Measurements from ENCODE around the gene ARID5B.

DNA sequence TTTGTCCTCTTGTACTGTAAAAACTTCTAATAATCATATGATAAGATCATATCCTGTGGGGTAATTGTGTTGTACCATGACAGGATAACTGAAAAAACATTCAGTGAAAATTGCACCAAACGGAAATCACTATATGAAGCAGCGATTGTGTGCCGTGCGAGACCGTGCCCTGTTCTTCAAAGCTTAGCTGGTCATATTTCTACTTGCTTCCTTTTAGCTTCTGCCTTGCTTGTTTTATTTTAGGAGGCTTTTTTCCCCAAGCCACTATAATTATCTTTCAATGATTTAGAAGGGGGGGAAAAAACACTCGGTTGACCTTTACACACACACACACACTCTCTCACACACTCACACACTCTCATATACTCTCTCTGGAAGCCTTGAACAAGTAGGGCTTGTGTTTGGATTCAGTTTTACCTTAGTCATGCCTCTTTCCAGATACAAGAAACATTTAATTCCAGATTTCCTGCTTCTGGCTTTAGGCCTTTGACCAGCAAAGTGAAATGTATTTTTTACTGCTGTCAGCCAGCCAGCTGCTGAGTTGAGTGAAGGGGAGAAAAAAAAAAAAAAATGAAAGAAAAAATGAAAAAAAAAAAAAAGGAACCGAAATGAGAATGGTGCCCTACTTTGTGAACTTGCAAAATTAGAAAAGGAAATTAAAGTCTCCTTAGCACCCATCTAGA, 181.4 kb downstream of the ARID5B start:
- TF ChIP-seq, protein P1, sequence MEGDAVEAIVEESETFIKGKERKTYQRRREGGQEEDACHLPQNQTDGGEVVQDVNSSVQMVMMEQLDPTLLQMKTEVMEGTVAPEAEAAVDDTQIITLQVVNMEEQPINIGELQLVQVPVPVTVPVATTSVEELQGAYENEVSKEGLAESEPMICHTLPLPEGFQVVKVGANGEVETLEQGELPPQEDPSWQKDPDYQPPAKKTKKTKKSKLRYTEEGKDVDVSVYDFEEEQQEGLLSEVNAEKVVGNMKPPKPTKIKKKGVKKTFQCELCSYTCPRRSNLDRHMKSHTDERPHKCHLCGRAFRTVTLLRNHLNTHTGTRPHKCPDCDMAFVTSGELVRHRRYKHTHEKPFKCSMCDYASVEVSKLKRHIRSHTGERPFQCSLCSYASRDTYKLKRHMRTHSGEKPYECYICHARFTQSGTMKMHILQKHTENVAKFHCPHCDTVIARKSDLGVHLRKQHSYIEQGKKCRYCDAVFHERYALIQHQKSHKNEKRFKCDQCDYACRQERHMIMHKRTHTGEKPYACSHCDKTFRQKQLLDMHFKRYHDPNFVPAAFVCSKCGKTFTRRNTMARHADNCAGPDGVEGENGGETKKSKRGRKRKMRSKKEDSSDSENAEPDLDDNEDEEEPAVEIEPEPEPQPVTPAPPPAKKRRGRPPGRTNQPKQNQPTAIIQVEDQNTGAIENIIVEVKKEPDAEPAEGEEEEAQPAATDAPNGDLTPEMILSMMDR (IDR thresholded peaks at IDR 0.05; ENCODE audit: borderline replicate concordance, extremely low read depth, low read length, poor library complexity, severe bottlenecking): no peak
- no peak for TF ChIP-seq EZH2 (IDR thresholded peaks at IDR 0.05; ENCODE audit: borderline replicate concordance, low read depth, low read length, severe bottlenecking)
